Stimulated activated CD4-positive, alpha-beta T cell treated with anti-CD3 and anti-CD28 coated beads, TNF-alpha, amount 100 ng/mL, for 4 hours (primary cell): ENCODE measurements around the gene RFX7.
"Not testable (repeated sequence)": the region's sequence is repeated elsewhere in the genome, so short reads cannot be mapped to it uniquely, and the experiment has no call there.

ENCODE experiments used
- DNase-seq, 3 experiments: peaks; one replicate each; pipeline ENCODE4 v3.0.0-alpha.2; 2020; ENCODE audit warnings: low read depth in 3 of 3

RFX7 gene

GRCh38 chr15:56243163-56244037 is at the start of gene RFX7:
Gene RFX7 (minus strand): TSS chr15:56243879. CDS start chr15:56243285, 594 bp downstream.
- peak; percentile 56 to 66 (median 64) for DNase-seq

GRCh38 chr15:56292546-56293316 is 49.1 kb upstream of the RFX7 start:
- no peak for DNase-seq

- DNase-seq = no peak
These were observed 48.1 kb upstream of the RFX7 start for GRCh38 chr15:56291741-56292140.

- DNase-seq = no peak
These were observed 42.5 kb upstream of the RFX7 start for GRCh38 chr15:56286213-56286612.

- no peak for DNase-seq
These were observed 37.5 kb upstream of the RFX7 start for GRCh38 chr15:56281145-56281544.

GRCh38 chr15:56273724-56274123 is 30.0 kb upstream of the RFX7 start:
- no peak for DNase-seq

- no peak for DNase-seq
These were observed 28.8 kb upstream of the RFX7 start for GRCh38 chr15:56272454-56272853.

GRCh38 chr15:56266465-56266864 is 22.8 kb upstream of the RFX7 start:
- DNase-seq = not testable (repeated sequence)

- DNase-seq = no peak
These were observed 18.3 kb upstream of the RFX7 start for GRCh38 chr15:56261854-56262509.

- not testable (repeated sequence) for DNase-seq
These were observed 13.6 kb upstream of the RFX7 start for GRCh38 chr15:56257306-56257705.

- DNase-seq = no peak
These were observed 10.6 kb upstream of the RFX7 start for GRCh38 chr15:56254265-56254664.

GRCh38 chr15:56252386-56252785 is 8.7 kb upstream of the RFX7 start:
- no peak for DNase-seq

GRCh38 chr15:56251315-56252095 is 7.8 kb upstream of the RFX7 start:
- DNase-seq = no peak

- DNase-seq = no peak
These were observed 6.9 kb upstream of the RFX7 start for GRCh38 chr15:56250626-56251025.

GRCh38 chr15:56249092-56249491 is 5.4 kb upstream of the RFX7 start:
- DNase-seq = no peak

- no peak for DNase-seq
These were observed 4.8 kb upstream of the RFX7 start for GRCh38 chr15:56248311-56248992.

GRCh38 chr15:56247266-56247665 is 3.6 kb upstream of the RFX7 start:
- DNase-seq = no peak

GRCh38 chr15:56245871-56246814 is 2.5 kb upstream of the RFX7 start:
- peak; percentile 68 to 80 (median 74) for DNase-seq

- peak in 2 of 3 experiments; percentile 9 to 25 for DNase-seq
These were observed 1.3 kb upstream of the RFX7 start for GRCh38 chr15:56244811-56245576.
